Measurements from ENCODE around the gene UCK1.

DNA sequence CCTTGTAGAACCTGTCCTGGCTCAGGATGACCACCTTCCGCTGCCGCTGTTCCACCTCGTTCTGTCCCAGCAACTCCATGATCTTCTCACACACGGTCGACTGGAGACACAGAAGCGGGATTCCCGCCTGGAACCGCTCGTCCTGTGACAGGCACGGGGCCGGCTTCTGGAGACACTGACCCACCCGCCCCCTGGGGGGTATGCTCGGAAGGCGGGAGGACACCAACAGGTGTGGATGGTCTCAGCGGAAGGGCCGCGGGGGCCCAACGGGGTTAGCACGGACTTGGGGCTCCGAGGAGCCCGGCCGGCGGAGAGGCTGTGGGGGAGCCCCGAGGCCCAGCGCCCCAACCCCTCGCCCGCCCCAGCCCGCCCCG is 530 bp downstream of the UCK1 start:
- TF ChIP-seq, protein P1, sequence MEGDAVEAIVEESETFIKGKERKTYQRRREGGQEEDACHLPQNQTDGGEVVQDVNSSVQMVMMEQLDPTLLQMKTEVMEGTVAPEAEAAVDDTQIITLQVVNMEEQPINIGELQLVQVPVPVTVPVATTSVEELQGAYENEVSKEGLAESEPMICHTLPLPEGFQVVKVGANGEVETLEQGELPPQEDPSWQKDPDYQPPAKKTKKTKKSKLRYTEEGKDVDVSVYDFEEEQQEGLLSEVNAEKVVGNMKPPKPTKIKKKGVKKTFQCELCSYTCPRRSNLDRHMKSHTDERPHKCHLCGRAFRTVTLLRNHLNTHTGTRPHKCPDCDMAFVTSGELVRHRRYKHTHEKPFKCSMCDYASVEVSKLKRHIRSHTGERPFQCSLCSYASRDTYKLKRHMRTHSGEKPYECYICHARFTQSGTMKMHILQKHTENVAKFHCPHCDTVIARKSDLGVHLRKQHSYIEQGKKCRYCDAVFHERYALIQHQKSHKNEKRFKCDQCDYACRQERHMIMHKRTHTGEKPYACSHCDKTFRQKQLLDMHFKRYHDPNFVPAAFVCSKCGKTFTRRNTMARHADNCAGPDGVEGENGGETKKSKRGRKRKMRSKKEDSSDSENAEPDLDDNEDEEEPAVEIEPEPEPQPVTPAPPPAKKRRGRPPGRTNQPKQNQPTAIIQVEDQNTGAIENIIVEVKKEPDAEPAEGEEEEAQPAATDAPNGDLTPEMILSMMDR (IDR thresholded peaks at IDR 0.05), result peak in 4 of 12 donors; percentile 8 to 43 (median 14)
- TF ChIP-seq POLR2A (IDR thresholded peaks at IDR 0.05), result no peak
